Activated B cell treated with CpG ODN at 0.5 μM for 24 hours (primary cell): Measurements from ENCODE around the gene SLC26A8. TPM values are rescaled to one million over a fixed set of nuclear protein-coding genes. Genes with fewer than 3 reads are reported as not detected.

Source experiments
- ATAC-seq: fragments of 200-7000 bp; cut with Tn5 transposase; one replicate; pipeline ENCODE4 v1.10.0; 2021; ENCODE audit warnings: low read depth, mild to moderate bottlenecking, moderate library complexity
- CTCF ChIA-PET: fragments of 350-600 bp; sonication (Branson Sonifier 250); formaldehyde crosslinking; loops from one replicate; lab custom pipeline; 2021; ENCODE audit warnings: antibody characterized with exemption; lab: Charles Lee
- POLR2A ChIA-PET: fragments of 350-600 bp; sonication (Branson Sonifier 250); formaldehyde crosslinking; loops from one replicate; lab custom pipeline; 2021; ENCODE audit warnings: antibody characterized with exemption; lab: Charles Lee
- DNase-seq: peaks from one replicate; pipeline ENCODE4 v3.0.0; 2022
- H3K27ac Mint-ChIP-seq: one replicate; pipeline ENCODE4 v1.8.0; 2020; ENCODE audit warnings: mixed read lengths
- H3K27me3 Mint-ChIP-seq: one replicate; pipeline ENCODE4 v1.8.0; 2021; ENCODE audit warnings: mixed read lengths
- H3K36me3 Mint-ChIP-seq: one replicate; pipeline ENCODE4 v1.8.0; 2021; ENCODE audit warnings: low read depth, mixed read lengths
- H3K4me1 Mint-ChIP-seq: one replicate; pipeline ENCODE4 v1.8.0; 2021; ENCODE audit warnings: mixed read lengths
- H3K4me3 Mint-ChIP-seq: one replicate; pipeline ENCODE4 v1.8.0; 2020; ENCODE audit warnings: mild to moderate bottlenecking, mixed read lengths
- H3K9me3 Mint-ChIP-seq: one replicate; pipeline ENCODE4 v1.8.0; 2020; ENCODE audit warnings: mixed read lengths
- intact Hi-C: fragments of 100-400 bp; cut with micrococcal nuclease; formaldehyde crosslinking; loops from one replicate; pipeline ENCODE4 v1.15.1; 2024
- total RNA-seq: library from RNA; stranded (reverse); gene quantifications from 2 replicates; pipeline ENCODE4 v1.2.3, GENCODE V29; 2022
- TF ChIP-seq, protein P1 (sequence below): fragments of 200-600 bp; IDR thresholded peaks from one replicate; pipeline ENCODE4 v1.8.0; 2022; ENCODE audit warnings: antibody characterized with exemption, mild to moderate bottlenecking

Gene SLC26A8
- total RNA-seq, 1 donor from 2014 or later: not detected

DNA sequence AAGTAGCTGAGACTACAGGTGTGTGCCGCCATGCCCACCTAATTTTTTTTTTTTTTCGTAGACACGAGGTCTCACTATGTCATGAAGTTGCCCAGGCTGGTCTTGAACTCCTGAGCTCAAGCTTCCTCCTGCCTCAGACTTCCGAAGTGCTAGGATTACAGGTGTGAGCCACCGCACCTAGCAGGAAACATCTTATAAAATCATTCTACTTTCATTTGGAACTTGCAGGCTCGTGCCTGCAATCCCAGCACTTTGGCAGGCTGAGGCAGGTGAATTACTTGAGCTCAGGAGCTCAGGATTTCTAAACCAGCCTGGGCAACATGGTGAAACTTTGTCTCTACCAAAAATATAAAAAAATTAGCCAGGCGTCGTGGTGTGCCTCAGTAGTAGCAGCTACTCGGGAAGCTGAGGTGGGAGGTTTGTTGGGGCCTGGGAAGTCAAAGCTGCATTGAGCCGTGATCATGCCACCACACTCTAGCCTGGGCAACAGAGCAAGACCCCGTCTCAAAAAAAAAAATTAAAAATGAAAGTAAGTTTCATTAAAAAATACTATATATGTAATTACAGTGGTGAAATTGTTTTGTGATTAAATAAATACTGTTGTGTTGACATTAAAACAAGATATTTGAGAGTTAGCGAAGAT lies 18.3 kb upstream of the SLC26A8 start:
- ChIA-PET POLR2A (interaction anchor here (0.7 kb wide), 1 partner anchor 95 kb away, joined by 3 read pairs; no protein-coding TSS in a partner anchor), CTCF (interaction anchor here (1.3 kb wide), 1 partner anchor 52 kb away, joined by 3 read pairs; no protein-coding TSS in a partner anchor)
- Mint-ChIP-seq H3K4me1 (peaks cover 54% of the 10 kb centered on the region), H3K4me3 (no peak overlapping the region), H3K27ac (no peak overlapping the region), H3K27me3 (no peaks in the 10 kb centered on the region), H3K36me3 (peaks cover 7% of the 10 kb centered on the region), H3K9me3 (no peaks in the 10 kb centered on the region)
- intact Hi-C loops: no loop called here
- DNase-seq: no peak
- no peak for ATAC-seq
- TF ChIP-seq, protein P1, sequence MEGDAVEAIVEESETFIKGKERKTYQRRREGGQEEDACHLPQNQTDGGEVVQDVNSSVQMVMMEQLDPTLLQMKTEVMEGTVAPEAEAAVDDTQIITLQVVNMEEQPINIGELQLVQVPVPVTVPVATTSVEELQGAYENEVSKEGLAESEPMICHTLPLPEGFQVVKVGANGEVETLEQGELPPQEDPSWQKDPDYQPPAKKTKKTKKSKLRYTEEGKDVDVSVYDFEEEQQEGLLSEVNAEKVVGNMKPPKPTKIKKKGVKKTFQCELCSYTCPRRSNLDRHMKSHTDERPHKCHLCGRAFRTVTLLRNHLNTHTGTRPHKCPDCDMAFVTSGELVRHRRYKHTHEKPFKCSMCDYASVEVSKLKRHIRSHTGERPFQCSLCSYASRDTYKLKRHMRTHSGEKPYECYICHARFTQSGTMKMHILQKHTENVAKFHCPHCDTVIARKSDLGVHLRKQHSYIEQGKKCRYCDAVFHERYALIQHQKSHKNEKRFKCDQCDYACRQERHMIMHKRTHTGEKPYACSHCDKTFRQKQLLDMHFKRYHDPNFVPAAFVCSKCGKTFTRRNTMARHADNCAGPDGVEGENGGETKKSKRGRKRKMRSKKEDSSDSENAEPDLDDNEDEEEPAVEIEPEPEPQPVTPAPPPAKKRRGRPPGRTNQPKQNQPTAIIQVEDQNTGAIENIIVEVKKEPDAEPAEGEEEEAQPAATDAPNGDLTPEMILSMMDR: no peak

DNA sequence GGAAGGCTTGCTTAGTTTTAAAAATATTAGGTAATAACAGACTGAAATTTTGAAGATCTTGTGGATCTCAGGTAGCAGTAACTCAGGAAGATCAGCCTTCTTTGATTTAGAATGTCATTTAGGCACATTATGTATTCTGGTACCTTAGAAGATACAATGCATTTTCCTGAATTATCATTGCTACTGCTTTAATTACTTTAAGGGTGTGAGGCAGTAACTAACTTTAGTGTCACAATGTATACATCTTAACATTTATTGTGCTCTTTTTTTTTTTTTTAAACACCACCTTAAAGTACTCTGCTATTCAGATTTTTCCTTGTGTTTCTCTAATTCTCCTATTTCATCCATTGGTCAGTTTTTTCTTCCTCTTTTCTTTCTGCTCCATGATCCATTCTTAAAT lies 16.5 kb upstream of the SLC26A8 start:
- Mint-ChIP-seq H3K27ac (no peak overlapping the region), H3K4me1 (peaks cover 58% of the 10 kb centered on the region), H3K36me3 (peaks cover 5% of the 10 kb centered on the region), H3K27me3 (no peaks in the 10 kb centered on the region), H3K4me3 (no peak overlapping the region), H3K9me3 (no peaks in the 10 kb centered on the region)
- POLR2A ChIA-PET: no interaction called here
- CTCF ChIA-PET: no interaction called here
- TF ChIP-seq, protein P1: no peak
- DNase-seq: no peak
- ATAC-seq: no peak
- intact Hi-C loops: loop anchor here (2.0 kb wide), 1 partner anchor 14 kb away; no protein-coding TSS in a partner anchor

DNA sequence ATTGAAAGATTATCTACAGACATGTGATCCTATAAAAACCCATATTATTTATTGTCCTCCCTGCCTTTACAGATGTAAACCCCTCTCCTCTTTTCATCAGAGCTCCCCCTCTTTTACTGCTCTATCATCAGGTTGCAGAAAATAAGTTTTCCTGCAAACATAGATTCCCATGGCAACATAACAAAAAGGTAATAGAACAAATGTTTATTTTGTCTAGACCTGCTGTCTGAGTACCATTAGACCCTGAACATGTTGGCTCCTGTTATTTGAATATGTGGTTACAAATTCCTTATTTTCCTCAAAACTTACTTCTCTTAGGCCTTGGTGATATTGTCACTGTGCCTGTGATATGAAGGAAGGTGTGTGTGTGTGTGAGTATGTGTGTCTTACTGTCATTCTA lies 14.7 kb upstream of the SLC26A8 start:
- ChIA-PET CTCF (no interaction called here), POLR2A (no interaction called here)
- H3K27me3 Mint-ChIP-seq: no peaks in the 10 kb centered on the region
- no peak for ATAC-seq
- peaks cover 59% of the 10 kb centered on the region for H3K4me1 Mint-ChIP-seq
- peaks cover 8% of the 10 kb centered on the region for H3K36me3 Mint-ChIP-seq
- no peak overlapping the region for H3K4me3 Mint-ChIP-seq
- TF ChIP-seq, protein P1: no peak
- H3K27ac Mint-ChIP-seq: no peak overlapping the region
- no peak for DNase-seq
- intact Hi-C loops: no loop called here
- no peaks in the 10 kb centered on the region for H3K9me3 Mint-ChIP-seq

DNA sequence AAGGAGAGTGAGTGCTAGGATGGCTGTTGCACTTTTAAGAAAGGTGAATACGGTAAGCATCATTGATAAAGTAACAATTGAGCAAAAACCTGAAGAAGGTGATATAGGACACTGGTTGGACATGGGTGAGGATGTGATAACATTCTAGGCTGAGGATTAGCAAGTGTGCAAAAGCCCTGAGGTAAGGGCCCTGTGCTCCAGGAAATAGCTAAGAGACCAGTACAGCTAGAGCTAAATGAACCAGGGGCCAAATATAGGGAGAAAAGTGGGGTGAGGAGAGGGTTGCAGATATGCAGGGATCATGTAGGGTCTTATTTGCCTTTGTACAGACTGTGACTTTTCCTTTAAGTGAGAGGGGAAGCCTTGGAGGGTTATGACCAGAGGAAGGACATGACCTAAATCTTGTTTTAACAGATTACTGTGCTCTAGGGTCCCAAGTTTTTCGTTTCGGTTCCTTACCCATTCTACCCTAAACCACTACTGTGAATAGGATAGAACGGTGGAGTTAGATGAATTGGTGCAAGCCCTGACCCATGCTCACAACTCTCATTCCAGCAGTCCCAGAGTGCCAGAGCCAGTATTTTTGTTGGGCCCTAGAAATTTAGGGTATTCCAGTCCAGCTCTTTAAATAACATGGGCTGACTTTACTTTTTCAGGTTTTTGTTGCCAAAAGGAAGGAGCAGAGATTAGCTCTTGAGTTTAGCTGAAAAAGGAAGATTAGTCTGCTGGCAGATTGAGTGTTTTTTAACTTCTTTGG lies 13.9 kb upstream of the SLC26A8 start:
- Mint-ChIP-seq H3K27ac (peak overlapping the region; percentile 51), H3K4me3 (no peak overlapping the region), H3K36me3 (peaks cover 6% of the 10 kb centered on the region), H3K4me1 (peaks cover 67% of the 10 kb centered on the region), H3K9me3 (no peaks in the 10 kb centered on the region), H3K27me3 (no peaks in the 10 kb centered on the region)
- POLR2A ChIA-PET: interaction anchor here (1.1 kb wide), 1 partner anchor 10 kb away, joined by 6 read pairs; the partner anchor contains the start of gene MAPK14
- ATAC-seq (no peak), DNase-seq (no peak)
- TF ChIP-seq, protein P1: no peak
- intact Hi-C loops: no loop called here
- CTCF ChIA-PET: interaction anchor here (1.0 kb wide), 1 partner anchor 11 kb away, joined by 5 read pairs; the partner anchor contains the start of gene MAPK14

DNA sequence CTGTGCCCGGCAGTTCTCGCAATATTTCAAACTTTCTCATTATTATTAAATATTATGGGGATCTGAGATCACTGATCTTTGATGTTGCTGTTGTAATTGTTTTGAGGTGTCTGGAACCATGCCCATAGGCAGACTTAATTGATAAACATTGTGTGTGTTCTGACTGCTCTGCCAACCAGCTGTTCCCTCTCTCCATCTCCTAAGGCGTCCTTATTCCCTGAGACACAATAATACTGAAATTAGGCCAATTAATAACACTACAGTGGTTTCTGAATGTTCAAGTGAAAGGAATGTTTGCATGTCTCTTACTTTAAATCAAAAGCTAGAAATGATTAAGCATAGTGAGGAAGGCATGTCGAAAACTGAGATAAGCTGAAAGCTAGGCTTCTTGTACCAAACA lies 10.8 kb upstream of the SLC26A8 start:
- POLR2A ChIA-PET: interaction anchor here (0.6 kb wide), 1 partner anchor 161 kb away, joined by 4 read pairs; no protein-coding TSS in a partner anchor
- Mint-ChIP-seq H3K4me3 (no peak overlapping the region), H3K27ac (no peak overlapping the region), H3K4me1 (peaks cover 71% of the 10 kb centered on the region), H3K9me3 (no peaks in the 10 kb centered on the region), H3K36me3 (peaks cover 8% of the 10 kb centered on the region), H3K27me3 (no peaks in the 10 kb centered on the region)
- CTCF ChIA-PET: interaction anchor here (0.8 kb wide), 1 partner anchor 59 kb away, joined by 4 read pairs; no protein-coding TSS in a partner anchor
- DNase-seq: no peak
- no peak for ATAC-seq
- intact Hi-C loops: no loop called here
- TF ChIP-seq, protein P1: no peak
